Activated naive CD4-positive, alpha-beta T cell treated with anti-CD3 and anti-CD28 coated beads, Interleukin-2, amount 50 U/mL, for 24 hours (primary cell): Measurements from ENCODE around the gene KRTAP4-12.
"Not testable (repeated sequence)": the region's sequence is repeated elsewhere in the genome, so short reads cannot be mapped to it uniquely, and the experiment has no call there.

Source experiments
- H3K27ac Mint-ChIP-seq: one replicate; pipeline ENCODE4 v1.8.0; 2021; ENCODE audit warnings: mild to moderate bottlenecking, mixed read lengths
- H3K27me3 Mint-ChIP-seq: one replicate; pipeline ENCODE4 v1.8.0; 2021; ENCODE audit warnings: mixed read lengths
- H3K36me3 Mint-ChIP-seq: one replicate; pipeline ENCODE4 v1.8.0; 2021; ENCODE audit warnings: mixed read lengths
- H3K4me1 Mint-ChIP-seq: one replicate; pipeline ENCODE4 v1.8.0; 2021; ENCODE audit warnings: mixed read lengths
- H3K4me3 Mint-ChIP-seq: one replicate; pipeline ENCODE4 v1.8.0; 2021; ENCODE audit warnings: mild to moderate bottlenecking, mixed read lengths
- H3K9me3 Mint-ChIP-seq: one replicate; pipeline ENCODE4 v1.8.0; 2021; ENCODE audit warnings: mixed read lengths

Gene KRTAP4-12

GRCh38 chr17:41108728-41109386 is 15.1 kb downstream of the KRTAP4-12 start:
- H3K4me3 Mint-ChIP-seq, H3K9me3 Mint-ChIP-seq, H3K4me1 Mint-ChIP-seq, H3K36me3 Mint-ChIP-seq, H3K27ac Mint-ChIP-seq, H3K27me3 Mint-ChIP-seq: not testable (repeated sequence)

GRCh38 chr17:41107941-41108450 is 16.0 kb downstream of the KRTAP4-12 start:
- Mint-ChIP-seq H3K4me1 (peaks cover 8% of the 10 kb centered on the region), H3K36me3 (peaks cover 6% of the 10 kb centered on the region), H3K9me3 (no peaks in the 10 kb centered on the region), H3K4me3 (no peak overlapping the region), H3K27me3 (peaks cover 4% of the 10 kb centered on the region), H3K27ac (no peak overlapping the region)

GRCh38 chr17:41105347-41105746 is 18.6 kb downstream of the KRTAP4-12 start, which contains the start of gene KRTAP4-9:
Gene KRTAP4-9 (plus strand): TSS chr17:41105389. CDS start chr17:41105389, 0 bp downstream.
- not testable (repeated sequence) for H3K27me3 Mint-ChIP-seq, H3K36me3 Mint-ChIP-seq, H3K9me3 Mint-ChIP-seq, H3K4me3 Mint-ChIP-seq, H3K27ac Mint-ChIP-seq
- peaks cover 13% of the 10 kb centered on the region for H3K4me1 Mint-ChIP-seq

- H3K9me3 Mint-ChIP-seq, H3K36me3 Mint-ChIP-seq, H3K27ac Mint-ChIP-seq, H3K27me3 Mint-ChIP-seq, H3K4me3 Mint-ChIP-seq: not testable (repeated sequence)
- peaks cover 22% of the 10 kb centered on the region for H3K4me1 Mint-ChIP-seq
Measured at GRCh38 chr17:41104386-41105038, 19.5 kb downstream of the KRTAP4-12 start.

- Mint-ChIP-seq H3K4me1 (peaks cover 22% of the 10 kb centered on the region), H3K27me3 (peaks cover 4% of the 10 kb centered on the region), H3K27ac (no peak overlapping the region), H3K36me3 (peaks cover 2% of the 10 kb centered on the region), H3K9me3 (no peaks in the 10 kb centered on the region), H3K4me3 (no peak overlapping the region)
Measured at GRCh38 chr17:41103896-41104295, 20.1 kb downstream of the KRTAP4-12 start.

GRCh38 chr17:41101586-41102259 is 22.3 kb downstream of the KRTAP4-12 start, which contains the start of gene KRTAP4-16:
Gene KRTAP4-16 (minus strand): TSS chr17:41102209. CDS start chr17:41102209, 0 bp downstream.
- peaks cover 2% of the 10 kb centered on the region for H3K36me3 Mint-ChIP-seq
- no peaks in the 10 kb centered on the region for H3K9me3 Mint-ChIP-seq
- H3K27ac Mint-ChIP-seq = no peak within 1 kb of the TSS
- peaks cover 8% of the 10 kb centered on the region for H3K27me3 Mint-ChIP-seq
- peaks cover 13% of the 10 kb centered on the region for H3K4me1 Mint-ChIP-seq
- H3K4me3 Mint-ChIP-seq = no peak within 1 kb of the TSS

- not testable (repeated sequence) for H3K27me3 Mint-ChIP-seq, H3K9me3 Mint-ChIP-seq, H3K36me3 Mint-ChIP-seq, H3K4me3 Mint-ChIP-seq, H3K27ac Mint-ChIP-seq
- peaks cover 13% of the 10 kb centered on the region for H3K4me1 Mint-ChIP-seq
Measured at GRCh38 chr17:41099682-41100480, 24.1 kb downstream of the KRTAP4-12 start.

- no peak overlapping the region for H3K27ac Mint-ChIP-seq
Measured at GRCh38 chr17:41098481-41098880, 25.5 kb downstream of the KRTAP4-12 start.

GRCh38 chr17:41098042-41098441 is 25.9 kb downstream of the KRTAP4-12 start, which contains the start of gene KRTAP4-8:
Gene KRTAP4-8 (minus strand): TSS chr17:41098142. CDS start chr17:41098084, 58 bp downstream.
- Mint-ChIP-seq H3K4me3 (no peak within 1 kb of the TSS), H3K4me1 (peaks cover 13% of the 10 kb centered on the region), H3K27me3 (peaks cover 6% of the 10 kb centered on the region), H3K9me3 (no peaks in the 10 kb centered on the region), H3K27ac (no peak within 1 kb of the TSS), H3K36me3 (peaks cover under 1% of the 10 kb centered on the region)

More at GRCh38 chr17:41098481-41098880, 25.5 kb downstream of the KRTAP4-12 start:
- peaks cover 6% of the 10 kb centered on the region for H3K27me3 Mint-ChIP-seq
- H3K4me1 Mint-ChIP-seq = peaks cover 13% of the 10 kb centered on the region
- no peaks in the 10 kb centered on the region for H3K36me3 Mint-ChIP-seq
- no peaks in the 10 kb centered on the region for H3K9me3 Mint-ChIP-seq
- H3K4me3 Mint-ChIP-seq = no peak overlapping the region

- Mint-ChIP-seq H3K4me3 (no peak overlapping the region), H3K4me1 (peaks cover 13% of the 10 kb centered on the region), H3K36me3 (peaks cover 2% of the 10 kb centered on the region), H3K27ac (no peak overlapping the region), H3K27me3 (peaks cover 6% of the 10 kb centered on the region), H3K9me3 (no peaks in the 10 kb centered on the region)
Measured at GRCh38 chr17:41096055-41096454, 27.9 kb downstream of the KRTAP4-12 start.

- not testable (repeated sequence) for H3K36me3 Mint-ChIP-seq
Measured at GRCh38 chr17:41088760-41089352, 35.1 kb downstream of the KRTAP4-12 start.

GRCh38 chr17:41084100-41084856 is 39.7 kb downstream of the KRTAP4-12 start, which contains the start of gene KRTAP4-7:
Gene KRTAP4-7 (plus strand): TSS chr17:41084150. CDS start chr17:41084207, 57 bp downstream.
- not testable (repeated sequence) for H3K9me3 Mint-ChIP-seq, H3K4me1 Mint-ChIP-seq, H3K36me3 Mint-ChIP-seq

More at GRCh38 chr17:41088760-41089352, 35.1 kb downstream of the KRTAP4-12 start:
- not testable (repeated sequence) for H3K4me3 Mint-ChIP-seq, H3K4me1 Mint-ChIP-seq, H3K9me3 Mint-ChIP-seq, H3K27ac Mint-ChIP-seq, H3K27me3 Mint-ChIP-seq

GRCh38 chr17:41083427-41083826 is 40.6 kb downstream of the KRTAP4-12 start:
- H3K27me3 Mint-ChIP-seq, H3K9me3 Mint-ChIP-seq: not testable (repeated sequence)

More at GRCh38 chr17:41084100-41084856, 39.7 kb downstream of the KRTAP4-12 start, which contains the start of gene KRTAP4-7:
- not testable (repeated sequence) for H3K4me3 Mint-ChIP-seq, H3K27me3 Mint-ChIP-seq, H3K27ac Mint-ChIP-seq

GRCh38 chr17:41082626-41083025 is 41.4 kb downstream of the KRTAP4-12 start:
- Mint-ChIP-seq H3K36me3 (no peaks in the 10 kb centered on the region), H3K4me1 (no peaks in the 10 kb centered on the region), H3K27me3 (peaks cover 1% of the 10 kb centered on the region), H3K9me3 (no peaks in the 10 kb centered on the region), H3K27ac (no peak overlapping the region), H3K4me3 (no peak overlapping the region)

More at GRCh38 chr17:41083427-41083826, 40.6 kb downstream of the KRTAP4-12 start:
- H3K4me3 Mint-ChIP-seq, H3K36me3 Mint-ChIP-seq, H3K27ac Mint-ChIP-seq, H3K4me1 Mint-ChIP-seq: not testable (repeated sequence)
